ENCODE data around the gene SH3D19.

DNA sequence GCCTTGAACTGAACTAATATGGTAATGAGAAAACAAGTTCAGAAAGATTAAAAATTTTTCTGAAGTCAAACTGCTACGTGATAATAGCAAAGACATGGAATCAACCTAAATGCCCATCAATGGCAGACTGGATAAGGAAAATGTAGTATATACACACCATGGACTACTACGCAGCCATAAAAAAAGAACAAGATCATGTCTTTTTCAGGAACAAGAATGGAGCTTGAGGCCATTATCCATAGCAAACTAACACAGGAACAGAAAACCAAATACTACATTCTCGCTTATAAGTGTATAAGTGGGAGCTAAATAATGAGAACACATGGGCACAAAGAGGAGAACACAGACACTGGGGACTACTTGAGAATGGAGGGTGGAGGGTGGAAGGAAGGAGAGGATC, 230.3 kb downstream of the SH3D19 start:
- TF ChIP-seq, protein P1, sequence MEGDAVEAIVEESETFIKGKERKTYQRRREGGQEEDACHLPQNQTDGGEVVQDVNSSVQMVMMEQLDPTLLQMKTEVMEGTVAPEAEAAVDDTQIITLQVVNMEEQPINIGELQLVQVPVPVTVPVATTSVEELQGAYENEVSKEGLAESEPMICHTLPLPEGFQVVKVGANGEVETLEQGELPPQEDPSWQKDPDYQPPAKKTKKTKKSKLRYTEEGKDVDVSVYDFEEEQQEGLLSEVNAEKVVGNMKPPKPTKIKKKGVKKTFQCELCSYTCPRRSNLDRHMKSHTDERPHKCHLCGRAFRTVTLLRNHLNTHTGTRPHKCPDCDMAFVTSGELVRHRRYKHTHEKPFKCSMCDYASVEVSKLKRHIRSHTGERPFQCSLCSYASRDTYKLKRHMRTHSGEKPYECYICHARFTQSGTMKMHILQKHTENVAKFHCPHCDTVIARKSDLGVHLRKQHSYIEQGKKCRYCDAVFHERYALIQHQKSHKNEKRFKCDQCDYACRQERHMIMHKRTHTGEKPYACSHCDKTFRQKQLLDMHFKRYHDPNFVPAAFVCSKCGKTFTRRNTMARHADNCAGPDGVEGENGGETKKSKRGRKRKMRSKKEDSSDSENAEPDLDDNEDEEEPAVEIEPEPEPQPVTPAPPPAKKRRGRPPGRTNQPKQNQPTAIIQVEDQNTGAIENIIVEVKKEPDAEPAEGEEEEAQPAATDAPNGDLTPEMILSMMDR (conservative IDR thresholded peaks at IDR 0.05; ENCODE audit: low read depth, low read length): no peak
- no peak for TF ChIP-seq MAFK (IDR thresholded peaks at IDR 0.05; ENCODE audit: low read depth, low read length)
- TF ChIP-seq BHLHE40 (IDR thresholded peaks at IDR 0.05; ENCODE audit: low read depth, low read length): no peak
- no peak for TF ChIP-seq POLR2A (IDR thresholded peaks at IDR 0.05; ENCODE audit: low read depth, low read length)
- no peak for TF ChIP-seq MAZ (IDR thresholded peaks at IDR 0.05; ENCODE audit: borderline replicate concordance, low read depth, low read length)
- no peak for TF ChIP-seq RAD21 (IDR thresholded peaks at IDR 0.05; ENCODE audit: low read length)
- TF ChIP-seq, protein P2, sequence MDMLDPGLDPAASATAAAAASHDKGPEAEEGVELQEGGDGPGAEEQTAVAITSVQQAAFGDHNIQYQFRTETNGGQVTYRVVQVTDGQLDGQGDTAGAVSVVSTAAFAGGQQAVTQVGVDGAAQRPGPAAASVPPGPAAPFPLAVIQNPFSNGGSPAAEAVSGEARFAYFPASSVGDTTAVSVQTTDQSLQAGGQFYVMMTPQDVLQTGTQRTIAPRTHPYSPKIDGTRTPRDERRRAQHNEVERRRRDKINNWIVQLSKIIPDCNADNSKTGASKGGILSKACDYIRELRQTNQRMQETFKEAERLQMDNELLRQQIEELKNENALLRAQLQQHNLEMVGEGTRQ (IDR thresholded peaks at IDR 0.05; ENCODE audit: low read depth, low read length): no peak
- no peak for TF ChIP-seq SMC3 (IDR thresholded peaks at IDR 0.05; ENCODE audit: low read depth, low read length)
- TF ChIP-seq, protein P3, sequence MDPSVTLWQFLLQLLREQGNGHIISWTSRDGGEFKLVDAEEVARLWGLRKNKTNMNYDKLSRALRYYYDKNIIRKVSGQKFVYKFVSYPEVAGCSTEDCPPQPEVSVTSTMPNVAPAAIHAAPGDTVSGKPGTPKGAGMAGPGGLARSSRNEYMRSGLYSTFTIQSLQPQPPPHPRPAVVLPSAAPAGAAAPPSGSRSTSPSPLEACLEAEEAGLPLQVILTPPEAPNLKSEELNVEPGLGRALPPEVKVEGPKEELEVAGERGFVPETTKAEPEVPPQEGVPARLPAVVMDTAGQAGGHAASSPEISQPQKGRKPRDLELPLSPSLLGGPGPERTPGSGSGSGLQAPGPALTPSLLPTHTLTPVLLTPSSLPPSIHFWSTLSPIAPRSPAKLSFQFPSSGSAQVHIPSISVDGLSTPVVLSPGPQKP (IDR thresholded peaks at IDR 0.05; ENCODE audit: borderline replicate concordance, low read depth, low read length): no peak
- TF ChIP-seq MXI1 (IDR thresholded peaks at IDR 0.05; ENCODE audit: borderline replicate concordance, low read depth, low read length): no peak
